DND-41 (cell line): ENCODE results near the gene XAGE2.
"Not testable (repeated sequence)": the region's sequence is repeated elsewhere in the genome, so short reads cannot be mapped to it uniquely, and the experiment has no call there.

Experiments
- ATAC-seq: fragments of 200-7000 bp; cut with Tn5 transposase; 3 replicates; pipeline ENCODE4 v1.9.1; 2021; ENCODE audit warnings: low read depth; ENCODE audit not compliant: insufficient read depth
- DNase-seq: peaks from one replicate; pipeline ENCODE4 v3.0.0-alpha.2; 2020
- H2AFZ ChIP-seq: 2 replicates; pipeline ENCODE4 v1.6.0; 2012; ENCODE audit warnings: low read depth, low read length
- H3K27ac ChIP-seq: 2 replicates; pipeline ENCODE4 v1.5.1; 2012; ENCODE audit warnings: low read length, inconsistent platforms
- H3K27me3 ChIP-seq: fragments of 200-600 bp; sonication (generic); 2 replicates; pipeline ENCODE4 v1.6.0; 2012; ENCODE audit warnings: low read length, mild to moderate bottlenecking, inconsistent platforms; ENCODE audit not compliant: insufficient read depth, poor library complexity
- H3K36me3 ChIP-seq: 2 replicates; pipeline ENCODE4 v1.5.1; 2012; ENCODE audit warnings: low read length, inconsistent platforms; ENCODE audit not compliant: insufficient read depth
- H3K4me1 ChIP-seq: 2 replicates; pipeline ENCODE4 v1.5.1; 2012; ENCODE audit warnings: mild to moderate bottlenecking, low read length; ENCODE audit not compliant: insufficient read depth
- H3K4me2 ChIP-seq: 2 replicates; pipeline ENCODE4 v1.6.0; 2012; ENCODE audit warnings: mild to moderate bottlenecking, moderate library complexity, low read length, inconsistent platforms; ENCODE audit not compliant: insufficient read depth
- H3K4me3 ChIP-seq, 2 experiments: fragments of 200-600 bp in 1 of 2; shearing (Covaris generic) in 1 of 2; 2 replicates each; pipeline ENCODE4 v1.5.1; 2012 to 2016; ENCODE audit warnings: inconsistent platforms in 2 of 2, low read length in 2 of 2, mild to moderate bottlenecking in 2 of 2, low read depth in 1 of 2, moderate library complexity in 1 of 2
- H3K79me2 ChIP-seq: 2 replicates; pipeline ENCODE4 v1.6.0; 2012; ENCODE audit warnings: low read length, inconsistent platforms; ENCODE audit not compliant: insufficient read depth
- H3K9ac ChIP-seq: 2 replicates; pipeline ENCODE4 v1.6.0; 2012; ENCODE audit warnings: low read depth, mild to moderate bottlenecking, inconsistent platforms, low read length, moderate library complexity
- H3K9me3 ChIP-seq: 2 replicates; pipeline ENCODE4 v1.5.1; 2012; ENCODE audit warnings: low read length, moderate library complexity, mild to moderate bottlenecking, inconsistent platforms; ENCODE audit not compliant: insufficient read depth, severe bottlenecking
- H4K20me1 ChIP-seq: 2 replicates; pipeline ENCODE4 v1.6.0; 2012; ENCODE audit warnings: low read length; ENCODE audit not compliant: insufficient read depth
- EZH2 ChIP-seq: IDR thresholded peaks from 3 replicates; pipeline ENCODE4 v1.6.1; 2012; ENCODE audit warnings: borderline replicate concordance, low read depth, mild to moderate bottlenecking, moderate library complexity, low read length, inconsistent platforms; ENCODE audit not compliant: severe bottlenecking
- TF ChIP-seq, protein P1 (sequence below): IDR thresholded peaks from 2 replicates; pipeline ENCODE4 v1.5.1; 2012; ENCODE audit warnings: borderline replicate concordance, low read length, moderate library complexity, mild to moderate bottlenecking; ENCODE audit not compliant: poor library complexity, severe bottlenecking; ENCODE audit errors: extremely low read depth

Gene XAGE2, protein sequence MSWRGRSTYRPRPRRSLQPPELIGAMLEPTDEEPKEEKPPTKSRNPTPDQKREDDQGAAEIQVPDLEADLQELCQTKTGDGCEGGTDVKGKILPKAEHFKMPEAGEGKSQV

DNA sequence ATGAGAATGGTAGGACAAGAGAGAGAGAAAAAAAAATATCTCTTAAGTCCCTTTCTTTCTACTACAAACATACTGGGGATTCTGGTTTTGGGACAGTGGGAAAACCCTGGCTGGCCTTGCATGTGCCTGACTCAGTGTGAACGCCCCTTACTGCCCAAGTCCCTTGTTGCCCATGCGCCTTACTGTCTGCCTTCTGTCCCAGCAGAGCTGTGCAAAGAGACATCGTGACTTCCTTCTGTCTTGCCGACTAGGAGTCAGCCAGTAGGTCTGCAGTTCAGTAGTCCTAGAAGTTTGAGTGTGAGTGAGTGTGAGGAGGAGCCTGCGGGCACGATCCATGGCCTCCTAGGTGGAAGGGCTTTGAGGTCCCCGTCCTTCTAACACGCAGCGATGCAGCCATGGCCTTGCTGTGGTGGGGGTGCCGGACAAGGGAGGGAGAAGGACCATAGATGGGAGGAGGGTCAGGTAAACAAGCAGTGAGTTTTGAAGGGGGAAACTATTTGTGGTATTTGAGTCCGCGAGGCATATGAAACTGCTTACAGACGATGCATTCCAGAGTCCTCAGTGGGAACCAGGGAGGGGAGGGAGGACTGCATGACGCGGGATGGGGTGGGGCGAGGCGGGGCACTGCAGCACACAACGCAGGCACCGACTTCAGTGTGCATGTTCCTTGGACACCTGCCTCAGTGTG, at the start of gene XAGE2:
TSS of gene XAGE2 (plus strand) at position 654 of the 688 bp plus-strand sequence. CDS start 994 bp downstream, outside the sequence.
- DNase-seq, result no peak
- Histone ChIP-seq H3K9ac (no peak within 1 kb of the TSS), H3K27ac (no peak within 1 kb of the TSS), H3K36me3 (no peaks in the 10 kb centered on the region), H3K9me3 (no peaks in the 10 kb centered on the region), H2AFZ (no peak within 1 kb of the TSS), H3K4me3 (no peak within 1 kb of the TSS), H3K27me3 (no peaks in the 10 kb centered on the region), H3K4me2 (no peak within 1 kb of the TSS), H4K20me1 (no peaks in the 10 kb centered on the region), H3K4me1 (no peaks in the 10 kb centered on the region), H3K79me2 (no peaks in the 10 kb centered on the region)
- no peak for ATAC-seq
- TF ChIP-seq EZH2, result no peak
- TF ChIP-seq, protein P1, sequence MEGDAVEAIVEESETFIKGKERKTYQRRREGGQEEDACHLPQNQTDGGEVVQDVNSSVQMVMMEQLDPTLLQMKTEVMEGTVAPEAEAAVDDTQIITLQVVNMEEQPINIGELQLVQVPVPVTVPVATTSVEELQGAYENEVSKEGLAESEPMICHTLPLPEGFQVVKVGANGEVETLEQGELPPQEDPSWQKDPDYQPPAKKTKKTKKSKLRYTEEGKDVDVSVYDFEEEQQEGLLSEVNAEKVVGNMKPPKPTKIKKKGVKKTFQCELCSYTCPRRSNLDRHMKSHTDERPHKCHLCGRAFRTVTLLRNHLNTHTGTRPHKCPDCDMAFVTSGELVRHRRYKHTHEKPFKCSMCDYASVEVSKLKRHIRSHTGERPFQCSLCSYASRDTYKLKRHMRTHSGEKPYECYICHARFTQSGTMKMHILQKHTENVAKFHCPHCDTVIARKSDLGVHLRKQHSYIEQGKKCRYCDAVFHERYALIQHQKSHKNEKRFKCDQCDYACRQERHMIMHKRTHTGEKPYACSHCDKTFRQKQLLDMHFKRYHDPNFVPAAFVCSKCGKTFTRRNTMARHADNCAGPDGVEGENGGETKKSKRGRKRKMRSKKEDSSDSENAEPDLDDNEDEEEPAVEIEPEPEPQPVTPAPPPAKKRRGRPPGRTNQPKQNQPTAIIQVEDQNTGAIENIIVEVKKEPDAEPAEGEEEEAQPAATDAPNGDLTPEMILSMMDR, result no peak

DNA sequence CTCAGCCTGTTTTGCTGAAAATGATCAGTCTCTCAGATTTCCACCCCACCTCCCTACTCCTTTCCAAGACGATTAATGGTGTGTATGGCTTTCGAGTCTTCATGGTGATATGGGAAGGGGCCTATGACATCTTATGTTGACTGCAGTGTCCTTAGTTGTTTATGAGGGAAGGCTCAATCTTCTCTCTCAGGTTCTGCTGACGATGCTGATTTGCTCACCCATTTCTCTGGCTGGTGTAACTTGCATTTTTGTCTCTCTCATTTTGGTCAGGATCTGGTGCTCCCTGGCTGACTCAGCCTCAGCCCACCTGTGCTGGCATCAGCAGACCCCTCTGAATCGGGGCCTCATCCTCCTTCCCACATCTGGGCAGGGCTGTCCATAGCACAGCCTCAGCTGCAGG, 31.4 kb upstream of the XAGE2 start:
- Histone ChIP-seq H3K9ac (no peak overlapping the region), H3K4me1 (no peaks in the 10 kb centered on the region), H3K9me3 (no peaks in the 10 kb centered on the region), H3K27ac (no peak overlapping the region), H3K4me3 (no peak overlapping the region), H3K36me3 (no peaks in the 10 kb centered on the region), H3K4me2 (no peak overlapping the region), H3K27me3 (no peaks in the 10 kb centered on the region), H3K79me2 (no peaks in the 10 kb centered on the region), H2AFZ (no peak overlapping the region), H4K20me1 (no peaks in the 10 kb centered on the region)
- TF ChIP-seq EZH2, result no peak
- TF ChIP-seq, protein P1, result no peak
- ATAC-seq (no peak), DNase-seq (no peak)

DNA sequence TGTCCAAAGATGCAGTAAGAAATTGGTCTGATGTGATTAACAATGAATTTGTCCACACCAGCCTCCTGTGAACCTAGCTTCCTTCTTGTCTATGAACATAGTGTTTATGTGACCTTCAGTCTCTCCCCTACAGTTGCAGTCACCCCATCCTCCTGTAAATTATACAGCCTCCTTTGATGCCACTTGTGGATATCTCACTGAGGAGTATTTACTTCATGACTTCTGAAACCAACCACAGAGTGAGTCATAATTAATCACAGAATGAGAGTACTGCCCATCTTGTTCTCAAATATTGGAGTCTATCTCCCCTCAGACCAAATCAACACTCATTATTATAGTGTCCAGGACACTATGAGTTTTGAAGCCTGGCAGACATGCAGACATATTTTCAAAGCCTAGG, 27.3 kb upstream of the XAGE2 start:
- no peaks in the 10 kb centered on the region for H3K4me1 ChIP-seq
- H3K4me2 ChIP-seq, result no peak overlapping the region
- H3K36me3 ChIP-seq, result no peaks in the 10 kb centered on the region
- no peak overlapping the region for H3K9ac ChIP-seq
- DNase-seq, result no peak
- no peaks in the 10 kb centered on the region for H3K79me2 ChIP-seq
- H3K27ac ChIP-seq, result no peak overlapping the region
- no peaks in the 10 kb centered on the region for H4K20me1 ChIP-seq
- H3K4me3 ChIP-seq, result no peak overlapping the region
- no peaks in the 10 kb centered on the region for H3K27me3 ChIP-seq
- ATAC-seq, result no peak
- H3K9me3 ChIP-seq, result no peaks in the 10 kb centered on the region
- H2AFZ ChIP-seq, result no peak overlapping the region
- no peak for TF ChIP-seq EZH2
- TF ChIP-seq, protein P1, result no peak

DNA sequence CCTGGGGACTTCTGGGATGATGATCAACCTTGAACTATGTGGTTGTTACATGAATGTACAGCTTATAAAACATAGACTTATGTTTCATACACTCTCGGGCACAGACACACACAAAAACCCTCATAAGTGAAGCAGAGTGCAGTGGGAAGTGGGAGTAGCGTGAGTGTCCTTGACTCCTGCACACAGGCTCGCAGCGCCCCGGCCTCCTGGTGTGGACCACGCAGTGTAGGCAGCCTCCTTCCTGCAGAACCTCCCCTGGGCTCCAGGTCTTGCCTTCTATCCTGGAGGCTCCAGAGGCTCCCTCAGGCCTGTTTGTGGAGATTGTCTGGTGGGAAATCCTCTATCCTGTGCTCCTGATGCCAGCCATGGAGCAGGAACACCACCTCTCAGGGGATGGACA, 25.7 kb upstream of the XAGE2 start:
- not testable (repeated sequence) for H3K27ac ChIP-seq, H3K4me2 ChIP-seq, H3K4me1 ChIP-seq, H3K36me3 ChIP-seq, H2AFZ ChIP-seq, ATAC-seq, H4K20me1 ChIP-seq, H3K9me3 ChIP-seq, H3K9ac ChIP-seq, H3K27me3 ChIP-seq, H3K79me2 ChIP-seq, DNase-seq, H3K4me3 ChIP-seq
